Calu3 (cell line): ENCODE results near the gene RBM15B. TPM values are rescaled to one million over a fixed set of nuclear protein-coding genes. Genes with fewer than 3 reads are reported as not detected.
A peak's percentile ranks its signal among the peaks of the same experiment; 100 is the strongest.

Experiments
- BruUV-seq: library from RNA; stranded (reverse); fragments of 400-500 nt; replicated peaks from 2 replicates; lab custom pipeline; 2021; lab: Mats Ljungman, UMichigan
- CTCF ChIA-PET: fragments of 300-600 bp; sonication (Branson Sonifier 250); formaldehyde crosslinking; loops from one replicate; lab custom pipeline; 2022; ENCODE audit warnings: antibody characterized with exemption; lab: Charles Lee
- DNase-seq: peaks from one replicate; pipeline ENCODE4 v3.0.0; 2022
- H3K27ac Mint-ChIP-seq: one replicate; pipeline ENCODE4 v1.8.0; 2022; ENCODE audit warnings: mixed read lengths; ENCODE audit not compliant: unreplicated experiment
- H3K27me3 Mint-ChIP-seq: one replicate; pipeline ENCODE4 v1.8.0; 2022; ENCODE audit warnings: mixed read lengths; ENCODE audit not compliant: unreplicated experiment
- H3K36me3 Mint-ChIP-seq: one replicate; pipeline ENCODE4 v1.8.0; 2022; ENCODE audit warnings: mild to moderate bottlenecking, moderate library complexity, mixed read lengths; ENCODE audit not compliant: insufficient read depth, unreplicated experiment
- H3K4me1 Mint-ChIP-seq: one replicate; pipeline ENCODE4 v1.8.0; 2022; ENCODE audit warnings: mild to moderate bottlenecking, low read depth, mixed read lengths; ENCODE audit not compliant: unreplicated experiment
- H3K4me3 Mint-ChIP-seq: one replicate; pipeline ENCODE4 v1.8.0; 2022; ENCODE audit warnings: mild to moderate bottlenecking, low read depth, moderate library complexity, mixed read lengths; ENCODE audit not compliant: unreplicated experiment
- H3K9me3 Mint-ChIP-seq: one replicate; pipeline ENCODE4 v1.8.0; 2022; ENCODE audit warnings: low read depth, mixed read lengths; ENCODE audit not compliant: unreplicated experiment
- CTCF ChIP-seq: fragments of 200-600 bp; IDR thresholded peaks from one replicate; pipeline ENCODE4 v1.8.0; 2022; ENCODE audit warnings: antibody characterized with exemption; ENCODE audit not compliant: unreplicated experiment
- intact Hi-C: fragments of 100-400 bp; cut with micrococcal nuclease; formaldehyde crosslinking; loops from one replicate; pipeline ENCODE4 v1.10.0; 2022; ENCODE audit not compliant: unreplicated experiment
- total RNA-seq: library from RNA; stranded (reverse); gene quantifications from 2 replicates; pipeline ENCODE4 v1.2.3, GENCODE V29; 2022

The RBM15B gene
- total RNA-seq, 1 experiment from 2014 or later, result 43.8 TPM

GRCh38 chr3:51393564-51393963, 2.5 kb downstream of the RBM15B start:
- Mint-ChIP-seq H3K27me3 (no peaks in the 10 kb centered on the region), H3K36me3 (peaks cover 82% of the 10 kb centered on the region), H3K4me3 (no peak overlapping the region), H3K4me1 (peaks cover 18% of the 10 kb centered on the region), H3K9me3 (no peaks in the 10 kb centered on the region), H3K27ac (no peak overlapping the region)
- intact Hi-C loops, result no loop called here
- DNase-seq, result no peak
- BruUV-seq, result no TSS peak
- CTCF ChIA-PET, result interaction anchor here (1.1 kb wide), 1 partner anchor 9 kb away, joined by 3 read pairs; the partner anchor contains the start of gene MANF
- TF ChIP-seq CTCF, result no peak

GRCh38 chr3:51394541-51394940, 3.5 kb downstream of the RBM15B start:
- intact Hi-C loops, result no loop called here
- BruUV-seq, result no TSS peak
- H3K9me3 Mint-ChIP-seq, result no peaks in the 10 kb centered on the region
- no peak overlapping the region for H3K4me3 Mint-ChIP-seq
- H3K27ac Mint-ChIP-seq, result peak overlapping the region; percentile 62
- no peaks in the 10 kb centered on the region for H3K27me3 Mint-ChIP-seq
- H3K4me1 Mint-ChIP-seq, result peaks cover 9% of the 10 kb centered on the region
- TF ChIP-seq CTCF, result no peak
- DNase-seq, result no peak
- CTCF ChIA-PET, result no interaction called here
- peaks cover 73% of the 10 kb centered on the region for H3K36me3 Mint-ChIP-seq

- intact Hi-C loops, result no loop called here
- TF ChIP-seq CTCF, result no peak
- no peak overlapping the region for H3K4me3 Mint-ChIP-seq
- no peaks in the 10 kb centered on the region for H3K9me3 Mint-ChIP-seq
- no peaks in the 10 kb centered on the region for H3K27me3 Mint-ChIP-seq
- peak overlapping the region; percentile 62 for H3K27ac Mint-ChIP-seq
- H3K4me1 Mint-ChIP-seq, result peaks cover 7% of the 10 kb centered on the region
- DNase-seq, result no peak
- BruUV-seq, result no TSS peak
- CTCF ChIA-PET, result interaction anchor here (0.5 kb wide), 1 partner anchor 293 kb away, joined by 3 read pairs; no protein-coding TSS in a partner anchor
- H3K36me3 Mint-ChIP-seq, result peaks cover 63% of the 10 kb centered on the region
Observed at GRCh38 chr3:51395493-51396213, 4.6 kb downstream of the RBM15B start.

- no TSS peak for BruUV-seq
- CTCF ChIA-PET, result no interaction called here
- DNase-seq, result no peak
- TF ChIP-seq CTCF, result no peak
- intact Hi-C loops, result no loop called here
- Mint-ChIP-seq H3K4me1 (peaks cover 7% of the 10 kb centered on the region), H3K9me3 (no peaks in the 10 kb centered on the region), H3K27me3 (no peaks in the 10 kb centered on the region), H3K36me3 (peaks cover 57% of the 10 kb centered on the region), H3K4me3 (no peak overlapping the region), H3K27ac (no peak overlapping the region)
Observed at GRCh38 chr3:51396401-51396800, 5.3 kb downstream of the RBM15B start.
